A549 (cell line): ENCODE data around the gene PPP1R13L. TPM values are rescaled to one million over a fixed set of nuclear protein-coding genes. Genes with fewer than 3 reads are reported as not detected.

Experiments
- ATAC-seq, 2 experiments: fragments of 200-7000 bp in 1 of 2; fragments of >200 bp in 1 of 2; cut with Nextera tagmentation in 1 of 2; cut with Tn5 transposase in 1 of 2; 3 replicates each; pipeline versions ENCODE4 v1.8.0 to v1.9.1; 2018 to 2020; ENCODE audit warnings: mild to moderate bottlenecking in 1 of 2, moderate library complexity in 1 of 2
- CTCF ChIA-PET: fragments of 300-600 bp; sonication (Branson Sonifier 250); formaldehyde crosslinking; extraction: SDS; loops from one replicate; lab custom pipeline; 2021; ENCODE audit warnings: antibody characterized with exemption, inconsistent platforms; lab: Yijun Ruan, JAX
- POLR2A ChIA-PET: fragments of 350-600 bp; formaldehyde crosslinking; extraction: SDS; loops from one replicate; lab custom pipeline; 2021; ENCODE audit warnings: antibody characterized with exemption, inconsistent platforms; lab: Yijun Ruan, JAX
- DNase-seq, 2 experiments: peaks; one replicate each; pipeline versions ENCODE4 v3.0.0 to v3.0.0-alpha.2; 2011 to 2016; ENCODE audit warnings: low read depth in 1 of 2, low spot score in 1 of 2
- FAIRE-seq: peaks from 2 replicates; lab custom pipeline; 2011; peaks lifted over from hg19 to GRCh38; lab: Jason Lieb, UNC
- H3K27ac ChIP-seq, 2 experiments: fragments of >200 bp; sonication (Bioruptor Twin); formaldehyde crosslinking; 3 replicates each; pipeline ENCODE4 v1.5.1; 2016 to 2017
- H3K4me1 ChIP-seq: fragments of >200 bp; sonication (Bioruptor Twin); formaldehyde crosslinking; 3 replicates; pipeline ENCODE4 v1.6.1; 2016
- H3K4me2 ChIP-seq: fragments of >200 bp; sonication (Bioruptor Twin); formaldehyde crosslinking; 3 replicates; pipeline ENCODE4 v1.6.1; 2016
- H3K4me3 ChIP-seq: fragments of >200 bp; sonication (Bioruptor Twin); formaldehyde crosslinking; 3 replicates; pipeline ENCODE4 v1.5.1; 2016
- H3K9me3 ChIP-seq: fragments of >200 bp; sonication (Bioruptor Twin); formaldehyde crosslinking; 3 replicates; pipeline ENCODE4 v1.6.1; 2016
- BHLHE40 ChIP-seq: IDR thresholded peaks from 2 replicates; pipeline ENCODE4 v1.6.1; 2012; ENCODE audit warnings: low read depth, low read length, inconsistent platforms
- CHD2 ChIP-seq: fragments of 150-350 bp; IDR thresholded peaks from 2 replicates; pipeline ENCODE4 v1.6.1; 2014; ENCODE audit warnings: low read length; ENCODE audit not compliant: partially characterized antibody
- EHF ChIP-seq: fragments of 250-450 bp; sonication (Bioruptor Pico); IDR thresholded peaks from 2 replicates; pipeline ENCODE4 v1.5.0; 2020; ENCODE audit warnings: mild to moderate bottlenecking
- FOSL2 ChIP-seq, 2 experiments: fragments of 450-650 bp in 1 of 2; fragments of >200 bp in 1 of 2; sonication (Bioruptor Twin) in 1 of 2; formaldehyde crosslinking; IDR thresholded peaks; 2 replicates each; pipeline versions ENCODE4 v1.5.0 to v1.6.1; 2016 to 2020; ENCODE audit warnings: mild to moderate bottlenecking in 1 of 2, moderate library complexity in 1 of 2
- HEYL ChIP-seq: fragments of 250-450 bp; sonication (Bioruptor Pico); IDR thresholded peaks from 2 replicates; pipeline ENCODE4 v1.8.0; 2021; ENCODE audit warnings: mild to moderate bottlenecking, moderate library complexity
- JUN ChIP-seq, 2 experiments: fragments of >200 bp; sonication (Bioruptor Twin); formaldehyde crosslinking; IDR thresholded peaks; 2 replicates in 1 of 2; 3 replicates in 1 of 2; pipeline ENCODE4 v1.6.1; 2016 to 2017
- NFE2L2 ChIP-seq: fragments of 150-350 bp; conservative IDR thresholded peaks from 2 replicates; pipeline ENCODE4 v1.6.1; 2014; ENCODE audit warnings: low read length
- RCOR1 ChIP-seq: fragments of 150-350 bp; IDR thresholded peaks from 2 replicates; pipeline ENCODE4 v1.6.1; 2014; ENCODE audit warnings: antibody characterized with exemption, low read length, low read depth
- SREBF2 ChIP-seq: fragments of 450-650 bp; IDR thresholded peaks from 2 replicates; pipeline ENCODE4 v1.6.1; 2014; ENCODE audit warnings: mild to moderate bottlenecking, moderate library complexity
- TP53 ChIP-seq: fragments of 250-450 bp; sonication (Bioruptor Pico); IDR thresholded peaks from 2 replicates; pipeline ENCODE4 v1.5.0; 2021; ENCODE audit warnings: mild to moderate bottlenecking, moderate library complexity
- WGBS: methylation state at CpG from one replicate; pipeline ENCODE4 v1.1.6; 2017; ENCODE audit errors: missing lambda C conversion rate; 5-methylcytosine and 5-hydroxymethylcytosine counted together
- polyA plus RNA-seq, 4 experiments: library from polyadenylated mRNA; depleted of rRNA in 3 of 4; stranded (reverse); fragments of >200 nt; fragmentation: RNase III in 1 of 4; extraction: RNeasy Plus Mini Kit Qiagen cat#74134 plus additional on column Dnase treatment in 1 of 4; gene quantifications; 2 replicates in 3 of 4; 3 replicates in 1 of 4; pipeline ENCODE4 v1.2.3, GENCODE V29; 2011 to 2017
- TF ChIP-seq, protein P1 (sequence below): fragments of >200 bp; sonication (Bioruptor Twin); formaldehyde crosslinking; IDR thresholded peaks from 3 replicates; pipeline ENCODE4 v1.6.1; 2016
- TF ChIP-seq, protein P2 (sequence below): IDR thresholded peaks from 2 replicates; pipeline ENCODE4 v1.6.1; 2012
- TF ChIP-seq, protein P3 (sequence below): fragments of 250-450 bp; sonication (Bioruptor Pico); IDR thresholded peaks from 2 replicates; pipeline ENCODE4 v1.5.0; 2021; ENCODE audit warnings: mild to moderate bottlenecking, moderate library complexity, borderline replicate concordance
- TF ChIP-seq, protein P4 (sequence below): IDR thresholded peaks from 2 replicates; pipeline ENCODE4 v1.6.1; 2012; ENCODE audit warnings: low read depth, borderline replicate concordance
- TF ChIP-seq, protein P5 (sequence below): fragments of >200 bp; sonication (Bioruptor Twin); formaldehyde crosslinking; IDR thresholded peaks from 2 replicates; pipeline ENCODE4 v1.6.1; 2016

PPP1R13L gene
- polyA plus RNA-seq, 2 of the 4 experiments (the other 2 are of a cell fraction): 3.2 to 18.9 TPM

DNA sequence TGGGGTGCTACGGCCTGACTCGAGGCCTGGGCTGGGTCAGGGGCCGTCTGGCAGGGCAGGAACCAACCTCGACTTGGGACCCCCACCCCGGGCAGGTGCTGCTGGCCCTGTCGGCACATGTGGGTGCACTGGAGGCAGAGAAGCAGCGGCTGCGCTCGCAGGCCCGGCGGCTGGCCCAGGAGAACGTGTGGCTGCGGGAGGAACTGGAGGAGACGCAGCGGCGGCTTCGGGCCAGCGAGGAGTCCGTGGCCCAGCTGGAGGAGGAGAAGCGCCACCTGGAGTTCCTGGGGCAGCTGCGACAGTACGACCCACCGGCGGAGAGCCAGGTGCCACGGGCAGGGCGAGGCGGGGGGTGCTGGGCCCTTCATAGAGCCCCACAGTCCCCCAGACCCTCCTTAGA lies 58.4 kb downstream of the PPP1R13L start:
- ATAC-seq (no peak), DNase-seq (no peak), FAIRE-seq (no peak)
- Histone ChIP-seq H3K9me3 (no peaks in the 10 kb centered on the region), H3K4me2 (no peak overlapping the region), H3K27ac (no peak overlapping the region), H3K4me3 (no peak overlapping the region), H3K4me1 (no peaks in the 10 kb centered on the region)
- ChIA-PET CTCF (interaction anchor here (0.6 to 2.0 kb wide), 3 partner anchors 8 to 86 kb away, joined by 3 to 5 read pairs (median 4); no protein-coding TSS in a partner anchor), POLR2A (no interaction called here)
- TF ChIP-seq NFE2L2 (no peak), BHLHE40 (no peak), EHF (CRISPR knock-in tag) (no peak), TP53 (CRISPR knock-in tag) (no peak), CHD2 (no peak), HEYL (CRISPR knock-in tag) (no peak), SREBF2 (no peak)
- TF ChIP-seq, protein P1, sequence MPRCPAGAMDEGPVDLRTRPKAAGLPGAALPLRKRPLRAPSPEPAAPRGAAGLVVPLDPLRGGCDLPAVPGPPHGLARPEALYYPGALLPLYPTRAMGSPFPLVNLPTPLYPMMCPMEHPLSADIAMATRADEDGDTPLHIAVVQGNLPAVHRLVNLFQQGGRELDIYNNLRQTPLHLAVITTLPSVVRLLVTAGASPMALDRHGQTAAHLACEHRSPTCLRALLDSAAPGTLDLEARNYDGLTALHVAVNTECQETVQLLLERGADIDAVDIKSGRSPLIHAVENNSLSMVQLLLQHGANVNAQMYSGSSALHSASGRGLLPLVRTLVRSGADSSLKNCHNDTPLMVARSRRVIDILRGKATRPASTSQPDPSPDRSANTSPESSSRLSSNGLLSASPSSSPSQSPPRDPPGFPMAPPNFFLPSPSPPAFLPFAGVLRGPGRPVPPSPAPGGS: no peak
- TF ChIP-seq, protein P2, sequence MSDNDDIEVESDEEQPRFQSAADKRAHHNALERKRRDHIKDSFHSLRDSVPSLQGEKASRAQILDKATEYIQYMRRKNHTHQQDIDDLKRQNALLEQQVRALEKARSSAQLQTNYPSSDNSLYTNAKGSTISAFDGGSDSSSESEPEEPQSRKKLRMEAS: no peak
- TF ChIP-seq, protein P3, sequence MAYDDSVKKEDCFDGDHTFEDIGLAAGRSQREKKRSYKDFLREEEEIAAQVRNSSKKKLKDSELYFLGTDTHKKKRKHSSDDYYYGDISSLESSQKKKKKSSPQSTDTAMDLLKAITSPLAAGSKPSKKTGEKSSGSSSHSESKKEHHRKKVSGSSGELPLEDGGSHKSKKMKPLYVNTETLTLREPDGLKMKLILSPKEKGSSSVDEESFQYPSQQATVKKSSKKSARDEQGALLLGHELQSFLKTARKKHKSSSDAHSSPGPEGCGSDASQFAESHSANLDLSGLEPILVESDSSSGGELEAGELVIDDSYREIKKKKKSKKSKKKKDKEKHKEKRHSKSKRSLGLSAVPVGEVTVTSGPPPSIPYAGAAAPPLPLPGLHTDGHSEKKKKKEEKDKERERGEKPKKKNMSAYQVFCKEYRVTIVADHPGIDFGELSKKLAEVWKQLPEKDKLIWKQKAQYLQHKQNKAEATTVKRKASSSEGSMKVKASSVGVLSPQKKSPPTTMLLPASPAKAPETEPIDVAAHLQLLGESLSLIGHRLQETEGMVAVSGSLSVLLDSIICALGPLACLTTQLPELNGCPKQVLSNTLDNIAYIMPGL (CRISPR knock-in tag): no peak
- TF ChIP-seq, protein P4, sequence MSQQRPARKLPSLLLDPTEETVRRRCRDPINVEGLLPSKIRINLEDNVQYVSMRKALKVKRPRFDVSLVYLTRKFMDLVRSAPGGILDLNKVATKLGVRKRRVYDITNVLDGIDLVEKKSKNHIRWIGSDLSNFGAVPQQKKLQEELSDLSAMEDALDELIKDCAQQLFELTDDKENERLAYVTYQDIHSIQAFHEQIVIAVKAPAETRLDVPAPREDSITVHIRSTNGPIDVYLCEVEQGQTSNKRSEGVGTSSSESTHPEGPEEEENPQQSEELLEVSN: no peak
- TF ChIP-seq, protein P5, sequence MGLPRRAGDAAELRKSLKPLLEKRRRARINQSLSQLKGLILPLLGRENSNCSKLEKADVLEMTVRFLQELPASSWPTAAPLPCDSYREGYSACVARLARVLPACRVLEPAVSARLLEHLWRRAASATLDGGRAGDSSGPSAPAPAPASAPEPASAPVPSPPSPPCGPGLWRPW: no peak
- 48% methylated on average over 2 of the region's 27 CpGs for WGBS

DNA sequence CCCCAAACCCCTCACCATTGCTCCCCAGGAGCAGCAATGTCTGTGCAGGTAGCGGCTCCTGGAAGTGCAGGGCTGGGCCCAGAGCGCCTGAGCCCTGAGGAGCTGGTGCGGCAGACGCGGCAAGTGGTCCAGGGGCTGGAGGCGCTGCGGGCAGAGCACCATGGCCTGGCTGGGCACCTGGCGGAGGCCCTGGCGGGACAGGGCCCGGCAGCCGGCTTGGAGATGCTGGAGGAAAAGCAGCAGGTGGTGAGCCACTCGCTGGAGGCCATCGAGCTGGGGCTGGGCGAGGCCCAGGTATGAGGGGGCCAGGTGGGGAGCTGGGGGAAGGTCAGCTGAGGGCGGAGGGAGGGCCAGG lies 59.4 kb downstream of the PPP1R13L start:
- ATAC-seq (no peak), DNase-seq (no peak), FAIRE-seq (no peak)
- TF ChIP-seq JUN (IDR thresholded peaks at IDR 0.05) (no peak), FOSL2 (IDR thresholded peaks at IDR 0.05) (no peak), FOSL2 (CRISPR knock-in tag; IDR thresholded peaks at IDR 0.05) (no peak), BHLHE40 (no peak), SREBF2 (no peak), RCOR1 (no peak)
- TF ChIP-seq, protein P5: no peak
- TF ChIP-seq, protein P2: no peak
- ChIA-PET CTCF (interaction anchor here (1.2 to 2.0 kb wide), 4 partner anchors 7 to 140 kb away, joined by 3 to 5 read pairs (median 4); no protein-coding TSS in a partner anchor), POLR2A (no interaction called here)
- Histone ChIP-seq H3K4me3 (no peak overlapping the region), H3K4me2 (no peak overlapping the region), H3K4me1 (no peaks in the 10 kb centered on the region), H3K9me3 (no peaks in the 10 kb centered on the region), H3K27ac (no peak overlapping the region)
- 84% methylated on average over 11 of the region's 15 CpGs for WGBS
